Measurements from ENCODE around the gene PTRHD1.

- TF ChIP-seq, protein P1, sequence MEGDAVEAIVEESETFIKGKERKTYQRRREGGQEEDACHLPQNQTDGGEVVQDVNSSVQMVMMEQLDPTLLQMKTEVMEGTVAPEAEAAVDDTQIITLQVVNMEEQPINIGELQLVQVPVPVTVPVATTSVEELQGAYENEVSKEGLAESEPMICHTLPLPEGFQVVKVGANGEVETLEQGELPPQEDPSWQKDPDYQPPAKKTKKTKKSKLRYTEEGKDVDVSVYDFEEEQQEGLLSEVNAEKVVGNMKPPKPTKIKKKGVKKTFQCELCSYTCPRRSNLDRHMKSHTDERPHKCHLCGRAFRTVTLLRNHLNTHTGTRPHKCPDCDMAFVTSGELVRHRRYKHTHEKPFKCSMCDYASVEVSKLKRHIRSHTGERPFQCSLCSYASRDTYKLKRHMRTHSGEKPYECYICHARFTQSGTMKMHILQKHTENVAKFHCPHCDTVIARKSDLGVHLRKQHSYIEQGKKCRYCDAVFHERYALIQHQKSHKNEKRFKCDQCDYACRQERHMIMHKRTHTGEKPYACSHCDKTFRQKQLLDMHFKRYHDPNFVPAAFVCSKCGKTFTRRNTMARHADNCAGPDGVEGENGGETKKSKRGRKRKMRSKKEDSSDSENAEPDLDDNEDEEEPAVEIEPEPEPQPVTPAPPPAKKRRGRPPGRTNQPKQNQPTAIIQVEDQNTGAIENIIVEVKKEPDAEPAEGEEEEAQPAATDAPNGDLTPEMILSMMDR (IDR thresholded peaks at IDR 0.05) = no peak
- TF ChIP-seq EZH2 (IDR thresholded peaks at IDR 0.05; ENCODE audit: borderline replicate concordance, insufficient read depth, low read depth, low read length, poor library complexity, severe bottlenecking) = no peak
Measured at GRCh38 chr2:24813691-24814137, 20.5 kb upstream of the PTRHD1 start.
